Stomach (tissue), 9 donors: ENCODE measurements around the gene GRAMD1A. TPM values are rescaled to one million over a fixed set of nuclear protein-coding genes. Genes with fewer than 3 reads are reported as not detected.

Experiments
- DNase-seq, 2 donors: peaks; one replicate each; pipeline versions ENCODE4 v3.0.0 to v3.0.0-alpha.2; 2013 to 2019
- H3K27ac ChIP-seq, 5 donors: fragments of 200-600 bp in 4 of 5; sonication (generic) in 4 of 5; one replicate each; pipeline ENCODE4 v1.5.1; 2013 to 2019; ENCODE audit warnings: mild to moderate bottlenecking in 1 of 5, moderate library complexity in 1 of 5
- H3K27me3 ChIP-seq, 3 donors: fragments of 200-600 bp; sonication (generic); one replicate each; pipeline ENCODE4 v1.5.1; 2017 to 2019; ENCODE audit warnings: mixed run types in 1 of 3
- H3K36me3 ChIP-seq, 4 donors: fragments of 200-600 bp; sonication (generic); 1 replicate in 3 of 4; 2 replicates in 1 of 4; pipeline ENCODE4 v1.5.1; 2016 to 2019
- H3K4me1 ChIP-seq, 4 donors: fragments of 200-600 bp; sonication (generic); one replicate each; pipeline ENCODE4 v1.5.1; 2016 to 2019
- H3K4me3 ChIP-seq, 4 donors: fragments of 200-600 bp; sonication (generic) in 3 of 4; one replicate each; pipeline ENCODE4 v1.5.1; 2016 to 2019; ENCODE audit warnings: mild to moderate bottlenecking in 1 of 4
- H3K9me3 ChIP-seq, 4 donors: fragments of 200-600 bp; sonication (generic); one replicate each; pipeline ENCODE4 v1.5.1; 2016 to 2019
- CTCF ChIP-seq, 7 experiments: fragments of 450-650 bp in 4 of 7; fragments of 200-600 bp in 3 of 7; sonication (generic) in 3 of 7; IDR thresholded peaks; one replicate each; pipeline ENCODE4 v1.5.1; 2016 to 2019; ENCODE audit warnings: antibody characterized with exemption in 7 of 7, control low read depth in 2 of 7, mild to moderate bottlenecking in 1 of 7
- EP300 ChIP-seq: sonication (generic); formaldehyde crosslinking; IDR thresholded peaks from one replicate; pipeline ENCODE4 v1.6.1; 2017; ENCODE audit warnings: antibody characterized with exemption
- POLR2A ChIP-seq, 4 donors: fragments of 450-650 bp; IDR thresholded peaks; one replicate each; pipeline ENCODE4 v1.6.1; 2016; ENCODE audit warnings: antibody characterized with exemption in 4 of 4, control low read depth in 2 of 4, mild to moderate bottlenecking in 1 of 4, moderate library complexity in 1 of 4
- POLR2AphosphoS5 ChIP-seq, 3 donors: sonication (generic); formaldehyde crosslinking; IDR thresholded peaks; one replicate each; pipeline ENCODE4 v1.6.1; 2016; ENCODE audit warnings: antibody characterized with exemption in 3 of 3
- WGBS, 5 donors: extraction: QIAGEN DNeasy Blood & Tissue Kit in 3 of 5; methylation state at CpG; one replicate each; pipeline versions ENCODE4 v1.1.5 to v1.1.7; 2013 to 2018; 5-methylcytosine and 5-hydroxymethylcytosine counted together
- intact Hi-C: fragments of 100-400 bp; cut with DNase I; formaldehyde crosslinking; loops from one replicate; pipeline ENCODE4 v1.15.1; 2023; ENCODE audit warnings: low total_unique reads
- polyA plus RNA-seq, 3 donors: library from polyadenylated mRNA; stranded (reverse); fragments of 200-250 nt; gene quantifications; one replicate each; pipeline ENCODE4 v1.2.3, GENCODE V29; 2013
- total RNA-seq, 5 donors: library from RNA; depleted of rRNA; stranded (reverse); fragments of >200 nt; gene quantifications; one replicate each; pipeline versions ENCODE4 v1.1.0 to v1.2.3, GENCODE V29; 2014 to 2016
- donor health status: healthy with polysubstance abuse.
- donor health status: Bipolar disorder and iron deficiency.
- donor health status: healthy.

GRAMD1A gene
- total and polyA plus RNA-seq, 8 donors = 29.8 to 74.1 (median 45.1) TPM

- 56 to 67% (median 66%) methylated on average over 12 to 13 of the region's 13 CpGs for WGBS, 5 donors
- TF ChIP-seq CTCF (IDR thresholded peaks at IDR 0.05) (no peak), EP300 (no peak)
- no peak overlapping the region for H3K4me3 ChIP-seq
- H3K27ac ChIP-seq = peak overlapping the region in 4 of 5 donors; percentile 32 to 86 (median 74)
- H3K27me3 ChIP-seq = peaks cover 0 to 33% (median 0%) of the 10 kb centered on the region in 3 donors
- DNase-seq = peak in 1 of 2 donors; percentile 44
- H3K36me3 ChIP-seq = peaks cover 0 to 15% (median 6%) of the 10 kb centered on the region in 4 donors
- intact Hi-C loops = no loop called here
- H3K9me3 ChIP-seq = no peaks in the 10 kb centered on the region
- peaks cover 30 to 58% (median 40%) of the 10 kb centered on the region in 4 donors for H3K4me1 ChIP-seq
Measured at GRCh38 chr19:35037716-35038622, 37.8 kb downstream of the GRAMD1A start.

GRCh38 chr19:35038623-35039512, 38.7 kb downstream of the GRAMD1A start:
- no peak for TF ChIP-seq POLR2A (IDR thresholded peaks at IDR 0.05)
- TF ChIP-seq CTCF (IDR thresholded peaks at IDR 0.05) = no peak
- TF ChIP-seq POLR2AphosphoS5 (IDR thresholded peaks at IDR 0.05) = no peak
- no peak for TF ChIP-seq EP300
- H3K36me3 ChIP-seq = peaks cover 0 to 12% (median 4%) of the 10 kb centered on the region in 4 donors
- H3K27me3 ChIP-seq = peaks cover 0 to 33% (median 0%) of the 10 kb centered on the region in 3 donors
- no peaks in the 10 kb centered on the region for H3K9me3 ChIP-seq
- H3K4me1 ChIP-seq = peaks cover 30 to 67% (median 48%) of the 10 kb centered on the region in 4 donors
- peak in 1 of 2 donors; percentile 63 for DNase-seq
- peak overlapping the region; percentile 0 to 86 (median 79) for H3K27ac ChIP-seq
- WGBS, 5 donors = 60 to 68% (median 66%) methylated on average over 15 to 17 of the region's 17 CpGs
- no peak overlapping the region for H3K4me3 ChIP-seq
- intact Hi-C loops = no loop called here

GRCh38 chr19:35039881-35040825, 40.0 kb downstream of the GRAMD1A start:
- 23 to 37% (median 34%) methylated on average over 29 to 39 of the region's 39 CpGs for WGBS, 5 donors
- Histone ChIP-seq H3K9me3 (no peaks in the 10 kb centered on the region), H3K27ac (peak overlapping the region; percentile 79 to 92 (median 86)), H3K36me3 (no peaks in the 10 kb centered on the region), H3K4me3 (peak overlapping the region; percentile 18 to 41 (median 22)), H3K27me3 (peaks cover 0 to 33% (median 0%) of the 10 kb centered on the region in 3 donors), H3K4me1 (peaks cover 30 to 79% (median 54%) of the 10 kb centered on the region in 4 donors)
- TF ChIP-seq EP300 (no peak), CTCF (IDR thresholded peaks at IDR 0.05) (no peak), POLR2A (IDR thresholded peaks at IDR 0.05) (no peak), POLR2AphosphoS5 (IDR thresholded peaks at IDR 0.05) (no peak)
- DNase-seq = peak in 1 of 2 donors; percentile 51
- intact Hi-C loops = no loop called here
